GM19099 (cell line): ENCODE results near the gene PHF21A.

Source experiments
- POLR2A ChIP-seq: IDR thresholded peaks from 3 replicates; pipeline ENCODE4 v1.6.1; 2011; ENCODE audit warnings: low read depth; ENCODE audit not compliant: insufficient read length; ENCODE audit errors: extremely low read depth

The PHF21A gene

DNA sequence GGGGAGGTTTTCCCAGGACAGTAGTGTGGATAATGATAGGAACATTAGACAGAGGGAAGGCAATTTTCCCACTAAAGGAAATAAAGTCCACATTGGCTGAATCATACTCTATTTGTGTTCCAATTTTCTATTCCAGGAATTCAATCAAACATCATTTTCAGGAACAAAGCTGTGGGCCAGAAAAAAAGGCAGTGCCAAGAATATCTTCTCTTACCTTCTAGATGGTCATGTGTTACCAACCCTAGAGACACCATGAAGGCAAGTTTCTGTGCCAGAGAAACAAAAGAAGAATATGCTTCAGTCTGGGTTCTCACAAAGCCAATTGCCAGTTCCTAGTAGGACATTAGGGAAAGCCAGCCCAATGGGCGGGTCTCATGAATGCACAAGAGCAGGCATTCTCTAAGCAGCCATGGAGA, 171.3 kb downstream of the PHF21A start:
- no peak for TF ChIP-seq POLR2A

DNA sequence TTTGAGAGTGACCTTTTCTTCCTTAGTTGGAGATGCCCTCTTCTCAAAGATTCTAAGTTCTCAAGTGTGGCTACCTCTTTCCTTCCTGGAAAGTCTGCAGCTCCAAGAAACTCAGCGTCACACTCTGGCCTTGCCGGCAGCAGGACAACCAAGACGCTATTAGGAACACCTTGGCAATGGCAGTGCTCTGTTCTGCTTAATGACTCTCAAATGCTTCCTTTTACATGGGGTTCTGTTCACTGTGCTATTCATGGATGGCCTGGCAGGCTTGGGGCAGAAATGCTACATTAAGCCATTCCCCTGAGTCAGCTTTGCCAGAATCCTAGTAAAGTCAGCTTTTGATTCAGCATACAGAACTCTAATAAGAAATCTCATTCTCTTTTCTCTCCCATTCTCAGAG, 172.9 kb downstream of the PHF21A start:
- no peak for TF ChIP-seq POLR2A

DNA sequence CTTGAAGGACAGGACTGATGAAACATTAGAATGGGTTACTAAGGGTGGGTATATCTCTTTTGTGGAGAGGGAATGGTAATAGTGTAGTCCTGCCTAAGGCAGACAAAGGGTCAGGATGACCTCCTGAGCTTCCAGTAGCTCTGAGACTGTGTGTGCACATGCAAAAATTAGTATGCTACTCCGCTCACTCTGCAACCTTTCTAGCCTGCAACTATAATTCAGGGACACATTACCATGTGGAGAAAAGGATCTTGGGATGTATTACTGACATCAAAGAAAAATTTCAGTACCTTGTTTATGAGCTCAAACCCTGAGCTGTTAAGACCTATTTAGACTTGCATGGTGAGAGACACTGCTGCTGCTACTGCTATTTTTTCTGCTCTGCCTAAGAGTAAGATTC, 173.4 kb downstream of the PHF21A start:
- no peak for TF ChIP-seq POLR2A

- no peak for TF ChIP-seq POLR2A
These were observed 175.8 kb downstream of the PHF21A start for GRCh38 chr11:45945397-45945999.

DNA sequence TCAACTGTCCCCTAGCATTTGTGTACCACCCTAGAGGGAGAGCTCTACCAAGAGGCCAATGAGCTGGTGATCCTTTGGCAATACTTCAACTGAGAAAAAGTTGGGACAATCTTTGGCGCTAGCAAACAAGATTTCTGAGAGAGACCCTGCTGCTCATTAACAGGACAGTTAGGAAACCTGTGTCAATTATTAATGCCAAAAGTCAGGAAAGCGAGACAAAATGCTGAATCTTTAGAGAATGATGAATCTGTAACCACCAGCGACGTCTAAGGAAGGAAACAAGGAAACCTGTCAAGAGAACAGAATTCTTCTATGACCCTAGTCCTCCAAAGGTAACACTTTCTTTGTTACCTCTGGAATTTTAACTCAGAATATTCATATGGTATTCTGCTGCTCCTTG, 178.9 kb downstream of the PHF21A start:
- no peak for TF ChIP-seq POLR2A

DNA sequence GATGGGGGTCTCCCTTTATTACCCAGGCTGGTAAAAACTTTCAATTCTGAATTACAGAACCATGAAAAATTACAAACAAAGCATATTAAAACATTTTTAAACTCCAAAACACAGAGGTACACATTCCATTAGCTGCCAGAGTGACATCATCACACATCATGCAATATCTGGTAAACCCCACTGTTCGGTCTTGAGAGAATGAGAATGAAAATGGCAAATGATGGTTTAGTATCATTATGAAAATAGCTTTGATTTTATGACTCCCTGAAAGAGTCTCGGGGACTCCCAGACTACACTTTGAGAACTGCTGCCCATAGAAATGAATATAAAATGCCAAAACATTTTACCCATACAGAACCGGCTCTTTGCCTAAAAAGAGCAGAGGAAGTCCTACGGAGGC, 180.0 kb downstream of the PHF21A start:
- TF ChIP-seq POLR2A, result no peak

DNA sequence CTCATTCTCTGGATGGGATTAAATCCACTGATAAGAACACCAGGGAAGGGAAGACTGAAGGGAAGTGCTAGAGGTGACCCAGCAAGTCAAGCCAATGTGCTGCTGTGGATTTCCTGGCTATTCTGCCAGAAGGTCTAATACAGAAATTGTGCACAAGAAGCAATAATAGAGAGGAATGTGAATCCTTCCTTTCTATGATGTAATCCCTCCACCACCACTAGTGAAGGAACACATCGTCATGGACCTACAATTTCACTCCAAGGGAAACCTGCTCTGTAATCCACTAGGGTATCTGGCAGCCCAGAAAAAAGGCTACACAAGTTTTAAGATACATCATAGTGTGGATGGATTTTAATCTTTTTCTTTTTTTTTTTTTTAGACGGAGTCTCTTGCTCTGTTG, 181.4 kb downstream of the PHF21A start:
- TF ChIP-seq POLR2A, result no peak

- TF ChIP-seq POLR2A, result no peak
These were observed 183.3 kb downstream of the PHF21A start for GRCh38 chr11:45937916-45938315.

GRCh38 chr11:45936511-45937054, 184.7 kb downstream of the PHF21A start:
- TF ChIP-seq POLR2A, result no peak

- no peak for TF ChIP-seq POLR2A
These were observed 185.7 kb downstream of the PHF21A start for GRCh38 chr11:45935349-45936064.

GRCh38 chr11:45934580-45935318, 186.5 kb downstream of the PHF21A start:
- TF ChIP-seq POLR2A, result no peak

DNA sequence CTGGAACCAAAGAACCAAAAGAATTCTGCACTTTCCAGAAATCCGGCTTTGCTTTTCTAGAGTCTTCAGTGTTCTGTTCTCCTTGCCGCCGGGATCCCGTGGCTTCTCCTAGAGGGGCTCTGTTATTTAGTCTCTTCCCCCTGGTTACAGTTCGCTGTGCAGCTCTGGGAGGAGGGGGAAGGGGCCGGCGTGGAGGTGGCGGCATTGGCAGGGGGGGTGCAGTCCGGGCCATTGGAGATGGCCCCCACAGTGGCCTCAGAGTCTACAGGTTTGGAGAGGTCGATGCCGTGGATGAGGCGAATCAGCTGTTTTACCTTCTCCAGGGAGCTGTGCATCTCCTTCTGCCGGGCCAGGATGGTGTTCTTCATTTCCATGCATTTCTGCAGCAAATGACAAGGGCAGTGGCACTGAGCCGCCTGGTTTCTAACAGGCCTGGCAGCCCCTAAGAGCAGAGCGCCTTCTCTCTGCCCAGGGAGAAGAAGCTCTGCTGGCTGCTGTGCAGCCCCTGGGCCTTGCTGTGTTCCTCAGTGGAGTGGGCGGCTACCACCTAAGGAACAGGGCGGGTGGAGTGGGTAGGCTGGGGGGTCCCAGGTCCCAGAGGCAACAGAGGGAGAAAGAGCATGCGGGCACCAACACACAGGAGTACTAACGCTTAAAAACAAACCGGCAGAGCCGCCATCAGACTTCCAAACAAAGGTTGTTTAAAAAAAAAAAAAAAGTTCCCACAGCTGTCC, 187.2 kb downstream of the PHF21A start:
- TF ChIP-seq POLR2A, result no peak

DNA sequence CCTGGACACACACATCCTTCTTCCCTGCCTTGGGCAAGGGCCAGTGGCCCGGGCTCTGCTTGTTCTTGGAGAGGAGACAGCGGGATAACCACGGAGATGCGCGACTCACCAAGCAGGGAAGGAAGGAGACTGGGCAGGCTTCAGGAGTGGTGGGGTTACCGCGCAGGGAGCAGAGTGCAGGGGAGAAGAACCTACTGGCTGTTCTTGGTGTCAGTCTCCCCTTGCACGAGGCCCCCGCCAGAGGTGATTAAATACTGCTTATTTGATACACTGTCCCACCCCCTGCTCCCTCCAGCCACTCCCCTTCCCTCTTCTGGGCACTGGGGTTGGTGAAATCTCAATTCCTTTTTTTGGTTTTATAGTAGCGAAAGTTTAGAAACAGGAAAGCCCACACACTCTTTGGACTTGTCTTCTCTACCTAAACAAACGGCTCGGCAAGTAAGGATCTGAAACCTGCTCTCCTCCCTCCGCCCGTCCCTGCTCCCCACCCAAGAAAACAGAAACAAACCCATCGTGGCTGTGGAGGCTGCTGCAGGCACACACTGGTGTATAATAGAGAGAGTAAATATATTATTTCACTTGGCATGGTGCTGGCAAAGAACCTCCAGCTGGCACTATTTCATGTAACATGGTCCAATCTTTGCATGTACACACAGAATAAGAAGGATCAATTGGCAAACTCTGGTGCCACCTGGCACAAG, 188.0 kb downstream of the PHF21A start:
- no peak for TF ChIP-seq POLR2A

DNA sequence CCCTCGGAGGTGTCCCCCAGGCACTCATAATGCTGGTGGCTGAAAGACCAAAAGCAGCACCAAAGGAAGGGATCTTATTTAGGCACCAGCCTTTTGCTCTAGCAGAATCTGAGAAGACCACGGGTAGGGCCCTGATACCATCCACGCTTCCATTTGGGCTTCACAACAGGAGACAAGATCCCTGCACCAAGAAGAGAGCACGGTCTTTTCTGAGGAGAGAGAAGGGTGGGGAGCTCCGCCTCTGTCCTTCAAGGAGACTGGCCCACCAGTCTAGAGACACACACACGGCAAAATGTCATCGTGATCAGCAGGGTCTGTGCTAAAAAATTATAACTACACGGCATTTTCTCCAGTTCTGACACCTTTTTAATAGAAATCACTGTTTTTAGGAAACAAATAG, 189.0 kb downstream of the PHF21A start:
- TF ChIP-seq POLR2A, result no peak
